MCF 10A (cell line): Measurements from ENCODE around the gene NGFR. TPM values are rescaled to one million over a fixed set of nuclear protein-coding genes. Genes with fewer than 3 reads are reported as not detected.

Experiments
- BruUV-seq: library from RNA; stranded (reverse); fragments of 400-500 nt; replicated peaks from 2 replicates; lab custom pipeline; 2021; lab: Mats Ljungman, UMichigan
- CTCF ChIA-PET: fragments of 300-600 bp; sonication (Branson Sonifier 250); formaldehyde crosslinking; extraction: SDS; loops from one replicate; lab custom pipeline; 2021; ENCODE audit warnings: antibody characterized with exemption, inconsistent platforms; lab: Yijun Ruan, JAX
- POLR2A ChIA-PET: fragments of 300-600, 350-650 bp; sonication (Branson Sonifier 250); formaldehyde crosslinking; extraction: SDS; loops from one replicate; lab custom pipeline; 2020; ENCODE audit warnings: antibody characterized with exemption, inconsistent platforms; lab: Yijun Ruan, JAX
- DNase-seq: peaks from one replicate; pipeline ENCODE4 v3.0.0-alpha.2; 2018; ENCODE audit not compliant: unreplicated experiment
- H3K27ac Mint-ChIP-seq: one replicate; pipeline ENCODE4 v1.8.0; 2022; ENCODE audit warnings: mild to moderate bottlenecking, low read depth, mixed read lengths; ENCODE audit not compliant: unreplicated experiment
- H3K27me3 Mint-ChIP-seq: one replicate; pipeline ENCODE4 v1.8.0; 2022; ENCODE audit warnings: mixed read lengths; ENCODE audit not compliant: insufficient read depth, unreplicated experiment
- H3K36me3 Mint-ChIP-seq: one replicate; pipeline ENCODE4 v1.8.0; 2022; ENCODE audit warnings: mild to moderate bottlenecking, moderate library complexity, mixed read lengths; ENCODE audit not compliant: insufficient read depth, unreplicated experiment
- H3K4me1 Mint-ChIP-seq: one replicate; pipeline ENCODE4 v1.8.0; 2022; ENCODE audit warnings: mixed read lengths; ENCODE audit not compliant: insufficient read depth, unreplicated experiment
- H3K4me3 Mint-ChIP-seq: one replicate; pipeline ENCODE4 v1.8.0; 2022; ENCODE audit warnings: mild to moderate bottlenecking, moderate library complexity, mixed read lengths; ENCODE audit not compliant: unreplicated experiment
- H3K9me3 Mint-ChIP-seq: one replicate; pipeline ENCODE4 v1.8.0; 2022; ENCODE audit warnings: mixed read lengths; ENCODE audit not compliant: unreplicated experiment
- CTCF ChIP-seq: fragments of 200-600 bp; IDR thresholded peaks from one replicate; pipeline ENCODE4 v1.8.0; 2022; ENCODE audit warnings: antibody characterized with exemption, mild to moderate bottlenecking; ENCODE audit not compliant: unreplicated experiment
- intact Hi-C: fragments of 100-400 bp; cut with micrococcal nuclease; formaldehyde crosslinking; loops from 2 replicates; pipeline ENCODE4 v1.14.1; 2022
- total RNA-seq: library from RNA; stranded (reverse); gene quantifications from 2 replicates; pipeline ENCODE4 v1.2.3, GENCODE V29; 2022

NGFR gene
- total RNA-seq, 1 experiment from 2014 or later = 0.26 TPM

DNA sequence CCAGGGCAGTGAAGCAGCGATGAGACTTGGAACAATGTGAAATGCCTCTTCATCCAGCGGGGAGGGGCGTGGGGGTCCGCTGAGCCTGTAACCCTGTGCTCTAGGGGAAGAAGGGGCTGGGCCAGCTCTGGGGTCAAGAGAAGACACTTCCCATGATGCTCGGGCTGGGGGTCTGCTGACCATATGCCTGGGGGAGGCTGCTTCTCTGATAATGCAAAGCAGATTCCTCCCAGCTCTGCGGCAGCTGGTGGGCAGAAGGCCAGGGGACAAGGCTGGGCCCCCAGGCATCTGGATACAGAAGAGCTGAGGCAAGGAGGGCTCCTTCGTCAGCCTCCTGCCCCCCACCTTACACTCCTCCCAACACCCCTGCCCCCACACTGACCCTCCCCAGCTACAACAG, 24.7 kb downstream of the NGFR start:
- Mint-ChIP-seq H3K4me1 (peaks cover 23% of the 10 kb centered on the region), H3K27ac (no peak overlapping the region), H3K4me3 (no peak overlapping the region), H3K9me3 (no peaks in the 10 kb centered on the region), H3K36me3 (no peaks in the 10 kb centered on the region), H3K27me3 (no peaks in the 10 kb centered on the region)
- no TSS peak for BruUV-seq
- CTCF ChIA-PET = no interaction called here
- POLR2A ChIA-PET = no interaction called here
- no peak for TF ChIP-seq CTCF
- DNase-seq = no peak
- intact Hi-C loops = no loop called here

DNA sequence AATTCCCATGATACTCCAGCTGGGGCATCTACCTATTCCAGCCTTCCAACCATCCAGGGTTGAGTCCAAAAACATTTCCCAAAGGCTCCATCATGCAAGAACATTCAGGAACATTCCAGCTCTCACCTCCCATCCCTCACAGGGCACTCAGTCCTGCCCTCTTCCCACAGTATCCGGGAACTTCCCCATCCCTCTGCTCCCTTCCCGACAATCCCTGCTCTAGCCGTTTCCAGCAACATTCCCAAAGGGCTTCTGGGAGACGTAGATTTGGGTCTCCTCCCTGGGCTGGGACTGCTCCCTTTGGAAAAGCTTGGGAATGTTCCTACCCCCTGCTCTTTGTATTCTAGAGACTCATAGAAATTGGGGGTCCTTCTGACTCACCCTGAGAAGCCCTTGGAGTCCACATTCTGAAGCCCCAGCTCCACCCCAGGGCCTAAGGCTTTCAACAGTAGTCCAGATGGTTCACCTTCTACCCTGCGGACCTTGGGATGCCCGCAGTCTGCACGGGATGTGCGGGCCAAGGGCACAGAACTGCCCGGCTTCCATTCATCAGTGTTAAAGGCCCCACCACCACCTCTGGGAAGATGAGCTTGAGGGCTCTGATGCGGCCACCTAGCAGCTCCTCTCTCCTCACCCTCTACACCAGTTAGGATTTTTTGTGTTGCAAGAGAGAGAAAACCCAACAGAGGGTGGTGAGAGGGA, 25.4 kb downstream of the NGFR start:
- Mint-ChIP-seq H3K4me1 (peaks cover 15% of the 10 kb centered on the region), H3K27me3 (no peaks in the 10 kb centered on the region), H3K9me3 (no peaks in the 10 kb centered on the region), H3K4me3 (no peak overlapping the region), H3K36me3 (no peaks in the 10 kb centered on the region), H3K27ac (peak overlapping the region; percentile 33)
- CTCF ChIA-PET = no interaction called here
- POLR2A ChIA-PET = interaction anchor here (0.9 kb wide), 1 partner anchor 11 kb away, joined by 4 read pairs; no protein-coding TSS in a partner anchor
- DNase-seq = no peak
- TF ChIP-seq CTCF = no peak
- BruUV-seq = no TSS peak
- intact Hi-C loops = no loop called here

- no peaks in the 10 kb centered on the region for H3K9me3 Mint-ChIP-seq
- no peak overlapping the region for H3K27ac Mint-ChIP-seq
- no peak for DNase-seq
- no peaks in the 10 kb centered on the region for H3K36me3 Mint-ChIP-seq
- no peak overlapping the region for H3K4me3 Mint-ChIP-seq
- CTCF ChIA-PET = interaction anchor here (0.6 to 0.7 kb wide), 2 partner anchors 35 to 437 kb away, joined by 3 to 6 read pairs; no protein-coding TSS in a partner anchor
- POLR2A ChIA-PET = interaction anchor here (0.9 kb wide), 1 partner anchor 11 kb away, joined by 4 read pairs; no protein-coding TSS in a partner anchor
- intact Hi-C loops = no loop called here
- H3K4me1 Mint-ChIP-seq = peaks cover 10% of the 10 kb centered on the region
- BruUV-seq = no TSS peak
- TF ChIP-seq CTCF = no peak
- H3K27me3 Mint-ChIP-seq = no peaks in the 10 kb centered on the region
Measured at GRCh38 chr17:49521088-49521450, 26.0 kb downstream of the NGFR start.

- no peaks in the 10 kb centered on the region for H3K9me3 Mint-ChIP-seq
- no peaks in the 10 kb centered on the region for H3K27me3 Mint-ChIP-seq
- intact Hi-C loops = no loop called here
- POLR2A ChIA-PET = interaction anchor here (0.6 to 2.3 kb wide), 2 partner anchors 14 to 149 kb away, joined by 3 to 13 read pairs; no protein-coding TSS in a partner anchor
- CTCF ChIA-PET = interaction anchor here (0.6 to 3.1 kb wide), 5 partner anchors 11 to 747 kb away, joined by 3 to 7 read pairs (median 3); no protein-coding TSS in a partner anchor
- no peak overlapping the region for H3K27ac Mint-ChIP-seq
- no peaks in the 10 kb centered on the region for H3K36me3 Mint-ChIP-seq
- TF ChIP-seq CTCF = no peak
- H3K4me3 Mint-ChIP-seq = no peak overlapping the region
- no TSS peak for BruUV-seq
- DNase-seq = no peak
- peaks cover 6% of the 10 kb centered on the region for H3K4me1 Mint-ChIP-seq
Measured at GRCh38 chr17:49521471-49522356, 26.6 kb downstream of the NGFR start.
